ENCODE measurements around the gene POMC.

POMC gene

DNA sequence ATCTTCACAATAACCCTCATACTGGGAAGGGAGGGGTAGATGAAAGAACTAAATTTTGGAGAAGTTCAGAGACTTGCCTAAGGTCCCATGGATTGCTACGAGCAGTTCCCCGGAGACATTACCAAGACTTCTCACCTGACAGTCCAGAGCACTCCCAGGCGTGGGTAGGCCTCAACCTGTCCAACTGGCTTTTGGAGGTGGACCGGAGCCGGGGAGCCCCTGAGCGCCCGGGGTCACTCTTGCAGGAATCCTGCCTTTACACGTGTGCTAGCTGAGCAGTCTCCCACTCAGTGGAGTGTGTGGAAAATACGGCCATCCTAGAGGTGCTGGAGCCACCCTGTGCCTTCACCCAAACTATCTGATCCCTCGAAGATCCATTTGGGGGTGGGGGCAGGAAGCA is 8.0 kb downstream of the POMC start:
- TF ChIP-seq, protein P1, sequence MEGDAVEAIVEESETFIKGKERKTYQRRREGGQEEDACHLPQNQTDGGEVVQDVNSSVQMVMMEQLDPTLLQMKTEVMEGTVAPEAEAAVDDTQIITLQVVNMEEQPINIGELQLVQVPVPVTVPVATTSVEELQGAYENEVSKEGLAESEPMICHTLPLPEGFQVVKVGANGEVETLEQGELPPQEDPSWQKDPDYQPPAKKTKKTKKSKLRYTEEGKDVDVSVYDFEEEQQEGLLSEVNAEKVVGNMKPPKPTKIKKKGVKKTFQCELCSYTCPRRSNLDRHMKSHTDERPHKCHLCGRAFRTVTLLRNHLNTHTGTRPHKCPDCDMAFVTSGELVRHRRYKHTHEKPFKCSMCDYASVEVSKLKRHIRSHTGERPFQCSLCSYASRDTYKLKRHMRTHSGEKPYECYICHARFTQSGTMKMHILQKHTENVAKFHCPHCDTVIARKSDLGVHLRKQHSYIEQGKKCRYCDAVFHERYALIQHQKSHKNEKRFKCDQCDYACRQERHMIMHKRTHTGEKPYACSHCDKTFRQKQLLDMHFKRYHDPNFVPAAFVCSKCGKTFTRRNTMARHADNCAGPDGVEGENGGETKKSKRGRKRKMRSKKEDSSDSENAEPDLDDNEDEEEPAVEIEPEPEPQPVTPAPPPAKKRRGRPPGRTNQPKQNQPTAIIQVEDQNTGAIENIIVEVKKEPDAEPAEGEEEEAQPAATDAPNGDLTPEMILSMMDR (IDR thresholded peaks at IDR 0.05) = no peak

DNA sequence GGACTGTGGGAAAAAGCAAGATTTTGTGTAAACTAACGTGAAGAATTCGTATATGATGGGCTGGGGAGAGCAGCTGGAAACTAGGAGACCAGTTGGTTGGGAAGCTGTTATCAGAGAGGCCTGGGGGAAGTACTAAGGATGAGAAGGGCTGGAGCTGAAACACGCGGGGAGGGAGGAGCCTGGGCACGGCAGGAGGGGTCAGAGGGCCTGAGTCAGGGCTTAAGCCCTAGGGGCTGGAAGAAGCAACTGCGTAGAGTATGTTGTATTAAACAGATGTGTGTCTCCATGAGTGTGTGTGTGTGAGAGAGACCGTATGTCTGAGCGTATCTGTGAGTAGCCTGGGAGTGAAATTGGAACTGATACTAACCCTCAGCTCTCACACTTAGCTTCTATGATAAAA is 8.4 kb downstream of the POMC start:
- TF ChIP-seq, protein P1 (IDR thresholded peaks at IDR 0.05) = no peak

DNA sequence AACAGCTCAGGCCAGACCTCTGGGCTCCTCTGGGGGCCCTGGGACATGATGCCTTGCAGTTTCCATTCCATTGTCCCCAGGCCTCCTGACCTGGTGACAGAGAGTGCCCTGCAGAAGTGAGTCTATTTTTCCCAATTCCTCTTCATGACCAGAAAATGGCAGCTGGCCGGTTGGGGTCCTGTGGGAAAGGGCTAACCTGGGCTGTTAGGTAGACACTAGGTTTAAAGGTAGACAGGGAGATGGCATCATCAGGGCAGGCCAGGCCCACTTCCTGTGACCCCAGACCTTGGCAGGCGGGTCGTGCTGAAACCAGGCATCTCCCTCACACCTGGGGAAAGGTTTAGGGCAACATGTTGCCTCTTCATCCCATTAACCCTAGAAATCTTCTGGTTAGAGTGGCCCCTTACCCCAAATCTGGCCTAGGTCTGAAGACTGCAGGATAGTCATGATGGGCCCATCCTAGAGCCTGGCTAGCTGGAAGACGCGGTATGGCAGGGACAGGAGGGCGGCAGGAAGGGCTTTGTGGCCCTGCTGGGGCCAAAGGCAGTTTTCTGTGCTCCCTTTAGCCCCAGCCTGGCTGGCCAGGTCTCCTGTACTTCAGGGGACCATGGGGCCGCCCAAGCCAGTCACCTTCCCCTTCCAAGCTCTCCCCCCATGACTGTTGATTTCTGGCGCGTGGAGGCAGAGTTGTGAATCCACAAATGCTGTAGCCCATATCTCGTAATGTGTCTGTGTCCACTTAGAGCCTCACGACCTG is 10.1 kb downstream of the POMC start:
- TF ChIP-seq, protein P1 (IDR thresholded peaks at IDR 0.05) = no peak

DNA sequence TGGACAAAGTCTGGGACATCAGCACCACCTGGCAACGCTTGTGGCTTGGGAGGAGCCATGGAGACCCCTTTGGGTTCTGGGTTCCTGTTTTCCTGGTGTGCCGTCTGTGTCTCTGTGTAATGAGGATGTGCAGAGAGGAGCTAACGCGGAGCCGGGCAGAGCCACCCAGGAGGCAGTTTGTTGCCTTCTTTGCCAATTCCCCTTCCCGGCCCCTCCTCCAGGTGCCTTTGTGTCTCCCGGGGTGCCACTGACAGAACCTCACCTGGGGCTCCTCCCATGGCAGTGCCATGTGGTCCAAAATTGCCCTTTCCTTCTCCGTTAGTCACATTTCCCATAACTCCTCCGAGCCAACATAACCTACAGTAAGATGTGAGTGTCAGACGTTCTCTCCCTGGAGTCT is 13.0 kb downstream of the POMC start:
- TF ChIP-seq, protein P1 (IDR thresholded peaks at IDR 0.05) = no peak

DNA sequence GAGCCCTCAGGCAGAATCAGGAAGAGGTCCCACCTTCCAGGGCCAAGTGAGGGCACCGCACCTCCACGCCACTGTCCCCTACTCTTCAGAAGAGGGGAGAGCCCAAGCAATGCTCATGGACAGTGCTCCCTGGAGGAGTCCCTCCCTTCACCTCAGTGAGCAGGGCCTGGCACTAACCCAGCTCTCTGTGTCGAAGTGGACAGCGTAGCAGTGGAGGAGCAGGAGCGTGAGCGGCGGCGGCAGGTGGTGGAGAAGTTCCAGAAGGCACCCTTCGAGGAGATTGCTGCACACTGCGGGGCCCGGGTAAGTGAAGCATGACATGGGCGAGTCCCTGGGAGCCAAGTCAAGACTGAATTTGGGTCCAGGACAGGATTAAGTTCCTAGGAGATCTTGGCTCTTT is 16.7 kb downstream of the POMC start:
- TF ChIP-seq, protein P1 (IDR thresholded peaks at IDR 0.05) = no peak

DNA sequence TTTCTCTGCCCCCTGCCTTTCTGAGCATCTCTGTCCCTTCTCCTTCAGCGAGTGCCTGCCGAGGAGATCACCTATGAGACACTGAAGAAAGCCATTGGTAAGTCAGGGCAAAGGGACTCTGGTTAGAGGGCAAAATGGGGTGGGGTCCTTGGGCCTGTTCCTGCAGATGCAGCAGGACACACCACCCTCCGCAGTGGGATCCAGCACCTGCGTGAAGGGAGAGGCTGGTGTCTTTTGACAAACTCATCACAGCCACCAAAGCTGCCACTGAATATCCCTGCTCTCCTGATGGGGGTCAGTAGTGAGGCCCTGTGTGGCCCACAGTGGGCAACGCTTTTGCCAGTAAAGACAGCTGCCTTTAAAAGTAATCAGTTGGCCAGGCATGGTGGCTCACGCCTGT is 18.7 kb downstream of the POMC start:
- TF ChIP-seq, protein P1 (IDR thresholded peaks at IDR 0.05) = no peak

DNA sequence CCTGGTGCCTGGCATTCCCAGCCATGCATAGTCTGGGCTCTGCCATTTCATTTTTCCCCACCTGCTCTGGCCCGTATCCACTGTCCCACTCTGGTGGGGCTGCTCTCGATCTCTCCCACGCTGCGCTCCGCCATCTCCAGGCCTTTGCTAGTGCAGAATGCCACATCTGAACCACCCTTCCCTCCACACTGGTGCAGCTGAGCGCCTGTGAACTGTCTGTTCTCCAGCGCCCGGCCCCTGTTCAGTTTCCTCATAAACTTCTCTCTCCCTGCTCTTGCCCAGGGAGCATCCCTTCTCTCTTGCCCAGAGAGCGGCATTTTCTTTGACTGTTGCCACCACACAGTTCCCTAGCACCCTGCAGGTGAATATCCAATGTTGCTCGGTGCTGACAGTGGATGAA is 21.5 kb downstream of the POMC start:
- TF ChIP-seq, protein P1 (IDR thresholded peaks at IDR 0.05) = no peak

DNA sequence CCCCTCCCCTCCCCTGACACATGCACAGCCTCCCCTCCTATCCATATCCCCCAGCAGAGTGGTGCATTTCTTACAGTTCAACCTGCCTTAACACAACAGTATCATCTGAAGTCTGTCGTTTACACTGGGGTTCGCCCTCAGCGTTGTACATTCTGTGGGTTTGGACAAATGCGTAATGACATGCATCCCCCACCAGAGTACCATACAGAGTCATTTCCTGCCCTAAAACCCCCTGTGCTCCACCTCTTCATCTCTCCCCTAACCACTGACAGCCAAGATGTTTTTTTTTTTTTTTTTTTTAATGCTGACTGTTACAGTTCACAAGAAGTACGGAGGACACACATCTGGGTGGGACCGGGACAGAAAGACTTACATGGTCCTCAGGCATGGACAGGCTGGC is 22.6 kb downstream of the POMC start:
- TF ChIP-seq, protein P1 (IDR thresholded peaks at IDR 0.05) = no peak
